Trophoblast cell (in vitro differentiated cells and primary cell): ENCODE measurements around the gene PSD4.
A peak's percentile ranks its signal among the peaks of the same experiment; 100 is the strongest.

ENCODE experiments used
- DNase-seq, 2 donors: peaks; one replicate each; pipeline ENCODE4 v3.0.0-alpha.2; 2016
- H2AFZ ChIP-seq: 2 replicates; pipeline ENCODE4 v1.6.1; 2013; ENCODE audit warnings: low read length, moderate library complexity, mild to moderate bottlenecking; ENCODE audit not compliant: insufficient read depth, poor library complexity
- H2AK5ac ChIP-seq: 2 replicates; pipeline ENCODE4 v1.6.1; 2013; ENCODE audit warnings: mild to moderate bottlenecking, low read length
- H2BK120ac ChIP-seq: 2 replicates; pipeline ENCODE4 v1.6.1; 2013; ENCODE audit warnings: low read length, mild to moderate bottlenecking, moderate library complexity; ENCODE audit not compliant: insufficient read depth, poor library complexity
- H2BK12ac ChIP-seq: 2 replicates; pipeline ENCODE4 v1.6.1; 2013; ENCODE audit warnings: mild to moderate bottlenecking, low read length, moderate library complexity
- H2BK5ac ChIP-seq: 2 replicates; pipeline ENCODE4 v1.6.1; 2013; ENCODE audit warnings: low read length, low read depth, moderate library complexity, mild to moderate bottlenecking; ENCODE audit not compliant: poor library complexity
- H3K14ac ChIP-seq: 2 replicates; pipeline ENCODE4 v1.6.1; 2013; ENCODE audit warnings: mild to moderate bottlenecking, low read length
- H3K18ac ChIP-seq: 2 replicates; pipeline ENCODE4 v1.6.1; 2013; ENCODE audit warnings: mild to moderate bottlenecking, low read length
- H3K23ac ChIP-seq: 2 replicates; pipeline ENCODE4 v1.6.1; 2013; ENCODE audit warnings: low read length
- H3K27ac ChIP-seq: 2 replicates; pipeline ENCODE4 v1.5.1; 2013; ENCODE audit warnings: low read depth, mild to moderate bottlenecking, inconsistent platforms, low read length, moderate library complexity
- H3K27me3 ChIP-seq: 2 replicates; pipeline ENCODE4 v1.6.1; 2013; ENCODE audit warnings: inconsistent platforms, mild to moderate bottlenecking, low read length, moderate library complexity; ENCODE audit not compliant: insufficient read depth
- H3K36me3 ChIP-seq, 2 experiments: 1 replicate in 1 of 2; 2 replicates in 1 of 2; pipeline ENCODE4 v1.6.1; 2013; ENCODE audit warnings: low read length in 2 of 2, mild to moderate bottlenecking in 2 of 2, moderate library complexity in 1 of 2; ENCODE audit not compliant: insufficient read depth in 2 of 2, control insufficient read depth in 1 of 2
- H3K4ac ChIP-seq: 2 replicates; pipeline ENCODE4 v1.6.1; 2013; ENCODE audit warnings: low read depth, mild to moderate bottlenecking, low read length, moderate library complexity
- H3K4me1 ChIP-seq, 2 experiments: 1 replicate in 1 of 2; 2 replicates in 1 of 2; pipeline ENCODE4 v1.6.1; 2013; ENCODE audit warnings: low read length in 2 of 2, mild to moderate bottlenecking in 2 of 2, moderate library complexity in 1 of 2; ENCODE audit not compliant: insufficient read depth in 2 of 2, control insufficient read depth in 1 of 2
- H3K4me2 ChIP-seq: 2 replicates; pipeline ENCODE4 v1.6.1; 2013; ENCODE audit warnings: inconsistent platforms, mild to moderate bottlenecking, low read length, moderate library complexity
- H3K4me3 ChIP-seq: 2 replicates; pipeline ENCODE4 v1.5.1; 2013; ENCODE audit warnings: mild to moderate bottlenecking, low read depth, low read length, inconsistent platforms
- H3K79me1 ChIP-seq: one replicate; pipeline ENCODE4 v1.6.1; 2013; ENCODE audit warnings: low read length
- H3K79me2 ChIP-seq: 2 replicates; pipeline ENCODE4 v1.6.1; 2013; ENCODE audit warnings: low read length, mild to moderate bottlenecking; ENCODE audit not compliant: control insufficient read depth, insufficient read depth, poor library complexity
- H3K9ac ChIP-seq: 2 replicates; pipeline ENCODE4 v1.6.1; 2013; ENCODE audit warnings: mild to moderate bottlenecking, low read length
- H3K9me3 ChIP-seq: 2 replicates; pipeline ENCODE4 v1.6.1; 2013; ENCODE audit warnings: low read depth, mild to moderate bottlenecking, control low read depth, inconsistent platforms, low read length; ENCODE audit not compliant: insufficient read depth
- H4K12ac ChIP-seq: 2 replicates; pipeline ENCODE4 v1.6.1; 2013; ENCODE audit warnings: low read depth, mild to moderate bottlenecking, low read length, moderate library complexity
- H4K8ac ChIP-seq: 2 replicates; pipeline ENCODE4 v1.6.1; 2013; ENCODE audit warnings: low read depth, mild to moderate bottlenecking, low read length, moderate library complexity
- H4K91ac ChIP-seq: one replicate; pipeline ENCODE4 v1.6.1; 2013; ENCODE audit warnings: low read depth, mild to moderate bottlenecking, low read length, moderate library complexity
- WGBS: extraction: QIAGEN DNeasy Blood & Tissue Kit; methylation state at CpG from one replicate; pipeline ENCODE4 v1.1.7; 2013; ENCODE audit warnings: missing lambda C conversion rate; ENCODE audit not compliant: insufficient read length, insufficient coverage; ENCODE audit errors: extremely low coverage; 5-methylcytosine and 5-hydroxymethylcytosine counted together

The PSD4 gene

GRCh38 chr2:113236367-113237159 lies 62.8 kb downstream of the PSD4 start:
- no peak overlapping the region for H4K12ac ChIP-seq
- H2BK12ac ChIP-seq: no peak overlapping the region
- no peak overlapping the region for H3K4me2 ChIP-seq
- no peak overlapping the region for H2BK5ac ChIP-seq
- no peak overlapping the region for H4K91ac ChIP-seq
- H3K9me3 ChIP-seq: peaks cover 2% of the 10 kb centered on the region
- no peak overlapping the region for H3K27ac ChIP-seq
- no peaks in the 10 kb centered on the region for H3K36me3 ChIP-seq
- H3K79me1 ChIP-seq: no peaks in the 10 kb centered on the region
- no peak overlapping the region for H3K4me3 ChIP-seq
- peaks cover 6 to 15% of the 10 kb centered on the region in 2 experiments for H3K4me1 ChIP-seq
- H2AK5ac ChIP-seq: no peak overlapping the region
- H3K9ac ChIP-seq: no peak overlapping the region
- H4K8ac ChIP-seq: no peak overlapping the region
- no peaks in the 10 kb centered on the region for H3K79me2 ChIP-seq
- no peak overlapping the region for H3K14ac ChIP-seq
- no peak overlapping the region for H3K4ac ChIP-seq
- H3K18ac ChIP-seq: no peak overlapping the region
- peak in 1 of 2 donors; percentile 41 for DNase-seq
- H3K23ac ChIP-seq: no peak overlapping the region
- no peaks in the 10 kb centered on the region for H3K27me3 ChIP-seq
- H2BK120ac ChIP-seq: no peak overlapping the region
- no CpG with 5 or more reads among the region's 38 CpGs for WGBS
- H2AFZ ChIP-seq: no peak overlapping the region

- no CpG with 5 or more reads among the region's 9 CpGs for WGBS
- H3K9ac ChIP-seq: no peak overlapping the region
- H3K23ac ChIP-seq: no peak overlapping the region
Observed at GRCh38 chr2:113237604-113238160, 63.9 kb downstream of the PSD4 start.

GRCh38 chr2:113238871-113239839 lies 65.4 kb downstream of the PSD4 start:
- Histone ChIP-seq H3K36me3 (no peaks in the 10 kb centered on the region), H4K91ac (no peak overlapping the region), H4K12ac (no peak overlapping the region), H4K8ac (no peak overlapping the region), H3K4me2 (no peak overlapping the region), H2BK5ac (no peak overlapping the region), H2BK12ac (no peak overlapping the region), H3K27me3 (no peaks in the 10 kb centered on the region), H3K23ac (no peak overlapping the region), H3K18ac (no peak overlapping the region), H3K27ac (no peak overlapping the region), H3K9me3 (peaks cover 2% of the 10 kb centered on the region), H3K4me3 (no peak overlapping the region), H2BK120ac (no peak overlapping the region), H3K14ac (no peak overlapping the region), H3K4ac (no peak overlapping the region), H3K79me2 (no peaks in the 10 kb centered on the region), H2AFZ (no peak overlapping the region), H3K79me1 (no peaks in the 10 kb centered on the region), H3K9ac (no peak overlapping the region), H3K4me1 (peaks cover 6 to 15% of the 10 kb centered on the region in 2 experiments), H2AK5ac (no peak overlapping the region)
- no peak for DNase-seq
- no CpG with 5 or more reads among the region's 9 CpGs for WGBS

More at GRCh38 chr2:113237604-113238160, 63.9 kb downstream of the PSD4 start:
- Histone ChIP-seq H4K12ac (no peak overlapping the region), H3K79me1 (no peaks in the 10 kb centered on the region), H3K4ac (no peak overlapping the region), H3K14ac (no peak overlapping the region), H4K91ac (no peak overlapping the region), H3K18ac (no peak overlapping the region), H3K4me2 (no peak overlapping the region), H3K27me3 (no peaks in the 10 kb centered on the region), H3K4me1 (peaks cover 6 to 15% of the 10 kb centered on the region in 2 experiments), H2AK5ac (no peak overlapping the region), H4K8ac (no peak overlapping the region), H3K79me2 (no peaks in the 10 kb centered on the region), H2BK120ac (no peak overlapping the region), H2BK5ac (no peak overlapping the region), H2AFZ (no peak overlapping the region), H2BK12ac (no peak overlapping the region), H3K9me3 (peaks cover 2% of the 10 kb centered on the region), H3K4me3 (no peak overlapping the region), H3K36me3 (no peaks in the 10 kb centered on the region), H3K27ac (no peak overlapping the region)
- peak; percentile 35 to 80 for DNase-seq

DNA sequence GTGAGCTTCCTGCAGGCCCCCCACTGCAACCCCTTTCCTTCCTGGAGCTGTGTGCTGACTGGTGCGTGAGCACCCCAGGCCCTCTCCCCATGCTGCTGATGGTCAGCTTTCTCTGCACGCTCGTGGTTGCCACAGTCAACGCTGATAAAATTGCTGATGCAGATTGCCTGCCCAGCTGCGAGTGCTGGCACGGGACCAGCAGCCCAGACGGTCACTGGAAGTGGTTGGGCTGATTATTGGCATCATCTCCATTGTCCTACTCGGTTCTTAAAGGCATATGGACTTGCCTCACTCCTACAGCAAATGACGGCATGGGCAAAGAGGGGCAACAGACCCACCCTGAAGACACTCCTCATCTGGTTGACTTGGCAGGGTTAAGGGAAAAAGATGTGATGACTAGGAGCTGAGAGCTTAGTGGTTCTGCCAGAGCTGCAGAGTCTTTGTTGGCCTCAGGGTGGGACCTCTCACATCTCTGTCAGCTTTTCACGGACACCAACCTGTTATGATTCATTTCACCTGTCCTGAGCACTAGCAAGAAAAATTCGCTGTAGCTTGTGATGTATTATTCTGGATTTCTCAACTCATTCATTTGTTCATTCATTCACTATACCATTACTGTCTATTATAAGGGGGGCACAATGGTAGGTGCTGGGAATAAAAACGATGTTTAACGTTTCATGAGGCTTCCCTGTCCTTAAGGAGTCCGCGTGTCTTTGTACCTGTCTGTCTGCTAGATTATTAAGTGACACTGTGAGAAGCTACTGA lies 66.6 kb downstream of the PSD4 start:
- Histone ChIP-seq H3K27me3 (no peaks in the 10 kb centered on the region), H3K14ac (no peak overlapping the region), H3K23ac (no peak overlapping the region), H2BK12ac (no peak overlapping the region), H3K9me3 (peaks cover 2% of the 10 kb centered on the region), H3K79me2 (no peaks in the 10 kb centered on the region), H4K12ac (no peak overlapping the region), H3K79me1 (no peaks in the 10 kb centered on the region), H3K4me1 (peaks cover 6 to 15% of the 10 kb centered on the region in 2 experiments), H4K8ac (no peak overlapping the region), H2BK5ac (no peak overlapping the region), H2AK5ac (no peak overlapping the region), H4K91ac (no peak overlapping the region), H3K4me2 (no peak overlapping the region), H3K9ac (no peak overlapping the region), H2BK120ac (no peak overlapping the region), H3K18ac (no peak overlapping the region), H3K27ac (no peak overlapping the region), H3K36me3 (no peaks in the 10 kb centered on the region), H3K4me3 (no peak overlapping the region), H2AFZ (no peak overlapping the region), H3K4ac (no peak overlapping the region)
- peak; percentile 62 to 68 for DNase-seq
- no CpG with 5 or more reads among the region's 15 CpGs for WGBS
